Inferior parietal cortex (tissue), 1 donor: ENCODE data around the gene HIVEP1.

Source experiments
- DNase-seq: peaks from one replicate; pipeline ENCODE4 v3.0.0-alpha.2; 2016; ENCODE audit errors: extremely low spot score

The HIVEP1 gene

DNA sequence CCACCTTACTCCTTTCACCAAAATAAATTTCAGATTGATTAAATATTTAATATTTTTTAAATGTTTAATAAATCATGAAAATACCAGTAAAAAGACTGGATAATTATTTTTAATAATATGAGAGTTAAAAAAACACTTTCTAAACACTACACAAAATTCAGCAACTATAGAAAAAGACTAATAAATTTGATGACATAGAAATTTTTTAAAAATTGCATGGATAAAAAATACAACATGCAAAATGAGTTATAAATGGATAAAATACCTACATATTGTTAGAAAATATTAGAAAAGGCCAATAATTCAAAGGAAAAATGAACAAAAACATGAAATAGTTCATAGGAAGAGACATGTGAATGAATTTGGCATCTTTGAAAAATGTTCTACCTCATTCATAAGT is 177.0 kb downstream of the HIVEP1 start:
- DNase-seq: no peak

DNA sequence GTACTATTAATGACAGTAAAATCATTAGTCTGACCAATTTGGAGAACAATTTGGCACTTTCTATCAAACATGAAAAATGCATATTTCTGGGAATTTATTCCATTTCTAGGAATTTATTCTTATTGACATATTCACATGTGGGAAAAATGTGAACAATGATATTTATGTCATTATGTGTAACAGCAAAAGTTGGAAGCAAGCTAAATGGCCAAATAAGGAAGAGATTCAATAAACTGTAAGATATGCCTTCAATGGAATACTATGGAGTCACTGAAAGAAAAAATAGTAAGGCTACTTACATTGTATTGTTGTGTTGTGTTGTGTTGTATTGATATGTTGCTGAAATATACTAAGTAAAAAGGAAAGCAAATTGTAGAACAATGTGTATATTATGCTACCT is 177.5 kb downstream of the HIVEP1 start:
- DNase-seq: no peak

GRCh38 chr6:12190252-12190651 is 178.1 kb downstream of the HIVEP1 start:
- no peak for DNase-seq

DNA sequence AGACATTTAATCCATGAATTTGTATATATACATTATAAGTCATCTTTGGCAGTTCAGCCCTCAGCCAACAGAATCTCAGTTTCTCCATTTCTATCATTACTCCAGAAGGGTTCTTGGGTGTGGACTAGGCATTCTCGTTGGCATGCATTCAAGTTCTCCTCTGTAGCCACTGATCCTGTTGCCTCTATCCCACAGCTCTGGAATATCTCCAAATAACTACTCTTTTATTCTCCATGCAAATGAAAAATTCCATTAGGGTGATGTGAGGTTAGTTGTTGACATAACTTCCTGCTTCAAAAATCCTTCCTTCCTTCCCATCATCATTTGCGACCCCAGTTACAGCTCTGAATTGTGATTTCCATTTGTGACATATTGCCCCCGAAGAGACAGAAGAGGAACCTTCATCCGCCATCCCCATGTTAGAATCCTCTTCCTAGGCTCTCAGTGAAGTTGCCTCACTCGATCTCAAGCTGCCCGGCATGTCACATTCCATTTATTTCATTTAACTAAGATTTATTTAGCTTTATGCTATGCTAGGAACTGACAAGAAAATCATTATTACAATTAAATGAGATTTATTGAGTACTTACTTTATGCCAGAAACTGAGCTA is 184.3 kb downstream of the HIVEP1 start:
- DNase-seq: no peak

GRCh38 chr6:12198851-12199250 is 186.7 kb downstream of the HIVEP1 start:
- no peak for DNase-seq

GRCh38 chr6:12200015-12200564 is 188.0 kb downstream of the HIVEP1 start:
- no peak for DNase-seq

GRCh38 chr6:12200761-12201160 is 188.6 kb downstream of the HIVEP1 start:
- DNase-seq: no peak

GRCh38 chr6:12203001-12203400 is 190.9 kb downstream of the HIVEP1 start:
- no peak for DNase-seq

DNA sequence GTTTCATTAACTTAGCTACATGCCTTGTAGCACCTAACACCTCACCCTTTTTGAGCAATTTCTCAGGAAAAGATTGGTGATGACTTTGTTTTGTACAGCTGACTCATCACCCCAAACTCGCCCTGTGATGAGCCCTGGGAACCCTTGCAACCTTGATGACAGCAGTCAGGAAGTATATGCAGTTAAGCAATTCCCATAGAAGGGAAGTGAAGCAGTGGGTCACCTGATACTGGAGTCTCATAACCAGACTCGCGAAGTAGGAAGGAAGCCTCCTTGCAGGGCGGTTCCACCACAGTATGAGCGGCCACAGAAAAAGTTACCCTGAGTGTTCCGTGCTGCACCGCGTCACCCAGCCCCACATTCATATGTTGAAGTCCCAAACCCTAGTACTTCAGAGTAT is 196.1 kb downstream of the HIVEP1 start:
- no peak for DNase-seq

GRCh38 chr6:12208673-12209072 is 196.6 kb downstream of the HIVEP1 start:
- DNase-seq: no peak
